Astrocyte (in vitro differentiated cells and primary cell): ENCODE measurements around the gene LRRC37B. TPM values are rescaled to one million over a fixed set of nuclear protein-coding genes. Genes with fewer than 3 reads are reported as not detected.

Source experiments
- DNase-seq: peaks from one replicate; pipeline ENCODE4 v3.0.0-alpha.2; 2010; ENCODE audit warnings: low read depth
- FAIRE-seq: peaks from 2 replicates; lab custom pipeline; 2011; peaks lifted over from hg19 to GRCh38; lab: Jason Lieb, UNC
- H2AFZ ChIP-seq: 2 replicates; pipeline ENCODE4 v1.6.0; 2012; ENCODE audit warnings: low read depth, low read length, inconsistent platforms
- H3K27ac ChIP-seq: 2 replicates; pipeline ENCODE4 v1.5.1; 2011; ENCODE audit warnings: low read depth, low read length, inconsistent platforms
- H3K27me3 ChIP-seq: 2 replicates; pipeline ENCODE4 v1.6.0; 2011; ENCODE audit warnings: low read length, inconsistent platforms; ENCODE audit not compliant: insufficient read depth
- H3K36me3 ChIP-seq: 2 replicates; pipeline ENCODE4 v1.5.1; 2011; ENCODE audit warnings: low read length, inconsistent platforms; ENCODE audit not compliant: insufficient read depth
- H3K4me1 ChIP-seq: 2 replicates; pipeline ENCODE4 v1.5.1; 2011; ENCODE audit warnings: low read length, inconsistent platforms; ENCODE audit not compliant: insufficient read depth
- H3K4me2 ChIP-seq: 2 replicates; pipeline ENCODE4 v1.6.0; 2012; ENCODE audit warnings: low read length, inconsistent platforms
- H3K4me3 ChIP-seq: 2 replicates; pipeline ENCODE4 v1.5.1; 2011; ENCODE audit warnings: low read depth, mild to moderate bottlenecking, low read length, inconsistent platforms; ENCODE audit not compliant: insufficient read depth
- H3K79me2 ChIP-seq: 2 replicates; pipeline ENCODE4 v1.6.0; 2012; ENCODE audit warnings: mild to moderate bottlenecking, low read length, inconsistent platforms; ENCODE audit not compliant: insufficient read depth
- H3K9ac ChIP-seq: 2 replicates; pipeline ENCODE4 v1.6.0; 2012; ENCODE audit warnings: mild to moderate bottlenecking, low read length, inconsistent platforms
- H3K9me3 ChIP-seq: 2 replicates; pipeline ENCODE4 v1.5.1; 2012; ENCODE audit warnings: low read depth, mild to moderate bottlenecking, low read length, inconsistent platforms; ENCODE audit not compliant: insufficient read depth
- H4K20me1 ChIP-seq: 2 replicates; pipeline ENCODE4 v1.6.0; 2012; ENCODE audit warnings: low read length, inconsistent platforms; ENCODE audit not compliant: insufficient read depth
- H3K27ac Mint-ChIP-seq: one replicate; pipeline ENCODE4 v1.8.0; 2021; ENCODE audit warnings: mild to moderate bottlenecking, mixed read lengths; ENCODE audit not compliant: unreplicated experiment
- H3K27me3 Mint-ChIP-seq: one replicate; pipeline ENCODE4 v1.8.0; 2021; ENCODE audit warnings: low read depth, mixed read lengths; ENCODE audit not compliant: unreplicated experiment
- H3K36me3 Mint-ChIP-seq: one replicate; pipeline ENCODE4 v1.8.0; 2021; ENCODE audit warnings: low read depth, mixed read lengths; ENCODE audit not compliant: unreplicated experiment
- H3K4me1 Mint-ChIP-seq: one replicate; pipeline ENCODE4 v1.8.0; 2021; ENCODE audit warnings: low read depth, mixed read lengths; ENCODE audit not compliant: unreplicated experiment
- H3K4me3 Mint-ChIP-seq: one replicate; pipeline ENCODE4 v1.8.0; 2021; ENCODE audit warnings: mild to moderate bottlenecking, moderate library complexity, mixed read lengths; ENCODE audit not compliant: unreplicated experiment
- H3K9me3 Mint-ChIP-seq: one replicate; pipeline ENCODE4 v1.8.0; 2021; ENCODE audit warnings: mild to moderate bottlenecking, mixed read lengths; ENCODE audit not compliant: unreplicated experiment
- CTCF ChIP-seq: IDR thresholded peaks from 2 replicates; pipeline ENCODE4 v1.5.1; 2011; ENCODE audit warnings: low read depth, mild to moderate bottlenecking, inconsistent platforms, low read length, moderate library complexity; ENCODE audit not compliant: insufficient read depth
- EZH2 ChIP-seq: IDR thresholded peaks from 2 replicates; pipeline ENCODE4 v1.6.1; 2012; ENCODE audit warnings: mild to moderate bottlenecking, low read length, inconsistent platforms; ENCODE audit not compliant: insufficient read depth
- total RNA-seq: library from RNA; stranded (reverse); gene quantifications from 2 replicates; pipeline ENCODE4 v1.2.1, GENCODE V29; 2021

LRRC37B gene
- total RNA-seq, 1 donor from 2014 or later = 10.3 TPM

GRCh38 chr17:32007463-32008298 is 498 bp downstream of the LRRC37B start:
- Histone ChIP-seq H3K27me3 (no peaks in the 10 kb centered on the region), H3K79me2 (peaks cover 30% of the 10 kb centered on the region), H3K9me3 (no peaks in the 10 kb centered on the region), H3K4me3 (peak overlapping the region; percentile 91), H3K27ac (peak overlapping the region; percentile 66), H3K36me3 (no peaks in the 10 kb centered on the region), H3K4me1 (peaks cover 6% of the 10 kb centered on the region), H4K20me1 (peaks cover 12% of the 10 kb centered on the region), H3K9ac (peak overlapping the region; percentile 91), H2AFZ (peak overlapping the region; percentile 99), H3K4me2 (peak overlapping the region; percentile 95)
- TF ChIP-seq EZH2 = no peak
- no peak for TF ChIP-seq CTCF
- FAIRE-seq = no peak
- H3K36me3 Mint-ChIP-seq = no peaks in the 10 kb centered on the region
- peak overlapping the region; percentile 13 for H3K27ac Mint-ChIP-seq
- H3K4me1 Mint-ChIP-seq = no peaks in the 10 kb centered on the region
- H3K9me3 Mint-ChIP-seq = no peaks in the 10 kb centered on the region
- peak overlapping the region; percentile 93 for H3K4me3 Mint-ChIP-seq
- no peaks in the 10 kb centered on the region for H3K27me3 Mint-ChIP-seq
- peak; percentile 16 for DNase-seq

GRCh38 chr17:32009262-32009542 is 2.0 kb downstream of the LRRC37B start:
- Histone ChIP-seq H3K9me3 (no peaks in the 10 kb centered on the region), H3K27ac (no peak overlapping the region), H3K9ac (no peak overlapping the region), H3K4me3 (no peak overlapping the region), H3K27me3 (no peaks in the 10 kb centered on the region), H3K4me1 (peaks cover 6% of the 10 kb centered on the region), H3K4me2 (peak overlapping the region; percentile 95), H3K79me2 (peaks cover 31% of the 10 kb centered on the region), H3K36me3 (no peaks in the 10 kb centered on the region), H4K20me1 (peaks cover 16% of the 10 kb centered on the region), H2AFZ (no peak overlapping the region)
- FAIRE-seq (no peak), DNase-seq (no peak)
- no peaks in the 10 kb centered on the region for H3K4me1 Mint-ChIP-seq
- no peak for TF ChIP-seq CTCF
- no peak for TF ChIP-seq EZH2
- no peak overlapping the region for H3K27ac Mint-ChIP-seq
- peak overlapping the region; percentile 93 for H3K4me3 Mint-ChIP-seq
- no peaks in the 10 kb centered on the region for H3K36me3 Mint-ChIP-seq
- H3K27me3 Mint-ChIP-seq = no peaks in the 10 kb centered on the region
- H3K9me3 Mint-ChIP-seq = no peaks in the 10 kb centered on the region

- Histone ChIP-seq H3K9me3 (no peaks in the 10 kb centered on the region), H3K27me3 (no peaks in the 10 kb centered on the region), H3K4me2 (no peak overlapping the region), H3K4me1 (peaks cover 6% of the 10 kb centered on the region), H3K9ac (no peak overlapping the region), H3K4me3 (no peak overlapping the region), H3K79me2 (peaks cover 31% of the 10 kb centered on the region), H4K20me1 (peaks cover 19% of the 10 kb centered on the region), H2AFZ (no peak overlapping the region), H3K27ac (no peak overlapping the region), H3K36me3 (no peaks in the 10 kb centered on the region)
- FAIRE-seq (no peak), DNase-seq (no peak)
- no peaks in the 10 kb centered on the region for H3K27me3 Mint-ChIP-seq
- no peaks in the 10 kb centered on the region for H3K9me3 Mint-ChIP-seq
- peak overlapping the region; percentile 43 for H3K4me3 Mint-ChIP-seq
- no peaks in the 10 kb centered on the region for H3K4me1 Mint-ChIP-seq
- no peak overlapping the region for H3K27ac Mint-ChIP-seq
- H3K36me3 Mint-ChIP-seq = no peaks in the 10 kb centered on the region
- TF ChIP-seq EZH2 (no peak), CTCF (no peak)
These were observed 2.9 kb downstream of the LRRC37B start for GRCh38 chr17:32010114-32010513.
